GM13977 (cell line): ENCODE measurements around the gene GALM.
A peak's percentile ranks its signal among the peaks of the same experiment; 100 is the strongest.
"Not testable (repeated sequence)": the region's sequence is repeated elsewhere in the genome, so short reads cannot be mapped to it uniquely, and the experiment has no call there.

Experiments
- DNase-seq: peaks from one replicate; pipeline ENCODE4 v3.0.0; 2012; ENCODE audit warnings: low spot score
- CTCF ChIP-seq: IDR thresholded peaks from 2 replicates; pipeline ENCODE4 v1.5.1; 2012; ENCODE audit warnings: mild to moderate bottlenecking, control low read depth; ENCODE audit not compliant: insufficient read depth; ENCODE audit errors: extremely low read depth, missing control alignments
- in situ Hi-C: fragments of 300-500 bp; cut with MboI; formaldehyde crosslinking; loops from one replicate; pipeline ENCODE4 v1.12.0; 2022; ENCODE audit warnings: low sequenced_read_pairs, low pct_unique_long_range_greater_than_20kb, mixed read lengths, inconsistent platforms; ENCODE audit not compliant: unreplicated experiment

GALM gene

GRCh38 chr2:38634684-38635083 is 31.2 kb upstream of the GALM start:
- no peak for TF ChIP-seq CTCF
- in situ Hi-C loops = no loop called here
- DNase-seq = peak; percentile 72

- DNase-seq = no peak
- in situ Hi-C loops = no loop called here
- TF ChIP-seq CTCF = no peak
Observed at GRCh38 chr2:38635139-38635538, 30.8 kb upstream of the GALM start.

- in situ Hi-C loops = no loop called here
- no peak for DNase-seq
- no peak for TF ChIP-seq CTCF
Observed at GRCh38 chr2:38636069-38636468, 29.8 kb upstream of the GALM start.

GRCh38 chr2:38642373-38643017 is 23.4 kb upstream of the GALM start:
- in situ Hi-C loops, DNase-seq: not testable (repeated sequence)

GRCh38 chr2:38643021-38643671 is 22.8 kb upstream of the GALM start:
- no peak for DNase-seq
- in situ Hi-C loops = no loop called here
- no peak for TF ChIP-seq CTCF

GRCh38 chr2:38643683-38644511 is 22.0 kb upstream of the GALM start:
- in situ Hi-C loops, DNase-seq: not testable (repeated sequence)

GRCh38 chr2:38648107-38648761 is 17.7 kb upstream of the GALM start:
- DNase-seq = no peak

More at GRCh38 chr2:38648107-38648761, 17.7 kb upstream of the GALM start:
- no peak for TF ChIP-seq CTCF
- in situ Hi-C loops = no loop called here
